GM19099 (cell line): ENCODE results near the gene EGFR.

Source experiments
- POLR2A ChIP-seq: IDR thresholded peaks from 3 replicates; pipeline ENCODE4 v1.6.1; 2011; ENCODE audit warnings: low read depth; ENCODE audit not compliant: insufficient read length; ENCODE audit errors: extremely low read depth

Gene EGFR

GRCh38 chr7:55138663-55139062 is 119.8 kb downstream of the EGFR start:
- TF ChIP-seq POLR2A = no peak

- TF ChIP-seq POLR2A = no peak
These were observed 121.6 kb downstream of the EGFR start for GRCh38 chr7:55140221-55140940.

- no peak for TF ChIP-seq POLR2A
These were observed 122.1 kb downstream of the EGFR start for GRCh38 chr7:55140941-55141278.

- TF ChIP-seq POLR2A = no peak
These were observed 124.2 kb downstream of the EGFR start for GRCh38 chr7:55142919-55143600.

- no peak for TF ChIP-seq POLR2A
These were observed 125.8 kb downstream of the EGFR start for GRCh38 chr7:55144333-55145317.

GRCh38 chr7:55145606-55146005 is 126.8 kb downstream of the EGFR start:
- TF ChIP-seq POLR2A = no peak

GRCh38 chr7:55147101-55147500 is 128.3 kb downstream of the EGFR start:
- TF ChIP-seq POLR2A = no peak

GRCh38 chr7:55147736-55148135 is 128.9 kb downstream of the EGFR start:
- no peak for TF ChIP-seq POLR2A

GRCh38 chr7:55148571-55148970 is 129.8 kb downstream of the EGFR start:
- TF ChIP-seq POLR2A = no peak

GRCh38 chr7:55149001-55149400 is 130.2 kb downstream of the EGFR start:
- no peak for TF ChIP-seq POLR2A

GRCh38 chr7:55150166-55150565 is 131.3 kb downstream of the EGFR start:
- TF ChIP-seq POLR2A = no peak

- TF ChIP-seq POLR2A = no peak
These were observed 132.1 kb downstream of the EGFR start for GRCh38 chr7:55150709-55151451.

- no peak for TF ChIP-seq POLR2A
These were observed 133.7 kb downstream of the EGFR start for GRCh38 chr7:55152516-55152915.

GRCh38 chr7:55154096-55154495 is 135.3 kb downstream of the EGFR start:
- TF ChIP-seq POLR2A = no peak
